Smooth muscle cell (in vitro differentiated cells): Measurements from ENCODE around the gene TMEM158. TPM values are rescaled to one million over a fixed set of nuclear protein-coding genes. Genes with fewer than 3 reads are reported as not detected.

Experiments
- DNase-seq: peaks from one replicate; lab custom pipeline; 2025; ENCODE audit not compliant: unreplicated experiment; lab: John Stamatoyannopoulos, UW
- H2AFZ ChIP-seq: fragments of 200-600 bp; sonication (generic); 2 replicates; pipeline ENCODE4 v1.6.0; 2016; ENCODE audit warnings: antibody characterized with exemption, low read depth, mild to moderate bottlenecking
- H3F3A ChIP-seq: fragments of 200-600 bp; sonication (generic); 2 replicates; pipeline ENCODE4 v1.6.0; 2017; ENCODE audit warnings: antibody characterized with exemption, low read depth
- H3K27ac ChIP-seq: fragments of 200-600 bp; sonication (generic); 2 replicates; pipeline ENCODE4 v1.5.1; 2016; ENCODE audit warnings: low read depth, mild to moderate bottlenecking
- H3K27me3 ChIP-seq: fragments of 200-600 bp; sonication (generic); 2 replicates; pipeline ENCODE4 v1.6.1; 2016; ENCODE audit warnings: low read depth, mild to moderate bottlenecking
- H3K36me3 ChIP-seq: fragments of 200-600 bp; sonication (generic); 2 replicates; pipeline ENCODE4 v1.5.1; 2016; ENCODE audit warnings: low read depth
- H3K4me1 ChIP-seq: fragments of 200-600 bp; sonication (generic); 2 replicates; pipeline ENCODE4 v1.5.1; 2016; ENCODE audit warnings: low read depth
- H3K4me2 ChIP-seq: fragments of 200-600 bp; sonication (generic); 2 replicates; pipeline ENCODE4 v1.6.0; 2016; ENCODE audit warnings: mild to moderate bottlenecking
- H3K4me3 ChIP-seq: fragments of 200-600 bp; sonication (generic); 2 replicates; pipeline ENCODE4 v1.5.1; 2016; ENCODE audit warnings: mild to moderate bottlenecking
- H3K79me2 ChIP-seq: fragments of 200-600 bp; sonication (generic); 2 replicates; pipeline ENCODE4 v1.6.0; 2016; ENCODE audit warnings: low read depth, mild to moderate bottlenecking
- H3K9ac ChIP-seq: fragments of 200-600 bp; sonication (generic); 2 replicates; pipeline ENCODE4 v1.6.0; 2016; ENCODE audit warnings: low read depth
- H3K9me3 ChIP-seq: fragments of 200-600 bp; sonication (generic); replicated peaks from 2 replicates; pipeline ENCODE4 v1.5.1; 2016; ENCODE audit warnings: low read depth
- H4K20me1 ChIP-seq: fragments of 200-600 bp; sonication (generic); 2 replicates; pipeline ENCODE4 v1.6.0; 2016; ENCODE audit warnings: low read depth
- WGBS: methylation state at CpG from one replicate; pipeline ENCODE4 v1.1.7; 2016; ENCODE audit warnings: low lambda C conversion rate; 5-methylcytosine and 5-hydroxymethylcytosine counted together
- polyA plus RNA-seq: library from polyadenylated mRNA; unstranded; fragments of >200 nt; fragmentation: Nextera tagmentation; extraction: Ambion mirVana; gene quantifications from 2 replicates; pipeline ENCODE4 v1.2.1, GENCODE V29; 2016
- total RNA-seq: library from RNA; depleted of rRNA; stranded (reverse); fragments of >200 nt; gene quantifications from 2 replicates; pipeline ENCODE4 v1.2.3, GENCODE V29; 2014
- TF ChIP-seq, protein P1 (sequence below): fragments of 200-600 bp; sonication (generic); IDR thresholded peaks from 2 replicates; pipeline ENCODE4 v1.5.1; 2017; ENCODE audit warnings: borderline replicate concordance, mild to moderate bottlenecking, antibody characterized with exemption; ENCODE audit not compliant: insufficient read depth, poor library complexity, severe bottlenecking

Gene TMEM158
- total and polyA plus RNA-seq, 2 experiments from 2014 or later = 16.8 to 70.9 TPM

DNA sequence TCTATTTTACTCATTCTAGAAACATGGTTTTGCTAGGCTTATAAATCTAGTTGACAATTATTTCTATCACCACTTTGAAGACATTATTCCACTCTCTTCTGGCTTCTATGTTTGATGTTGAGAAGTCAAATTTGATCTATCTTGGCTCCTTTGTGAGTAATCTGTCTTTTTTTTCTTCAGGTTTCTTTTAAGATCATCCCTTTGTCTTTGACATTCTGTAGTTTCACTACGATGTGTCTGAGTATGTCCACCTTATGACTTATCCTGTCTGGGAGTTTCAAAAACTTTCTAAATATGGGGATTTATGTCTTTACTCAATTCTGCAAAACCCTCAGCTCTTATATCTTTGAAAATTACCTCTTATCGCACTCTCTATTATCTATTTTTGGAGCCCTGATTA, 41.0 kb upstream of the TMEM158 start:
- H3K79me2 ChIP-seq = no peaks in the 10 kb centered on the region
- H3K9me3 ChIP-seq = no peaks in the 10 kb centered on the region
- no peak overlapping the region for H3K9ac ChIP-seq
- H3K27ac ChIP-seq = no peak overlapping the region
- H3K4me1 ChIP-seq = no peaks in the 10 kb centered on the region
- H4K20me1 ChIP-seq = no peaks in the 10 kb centered on the region
- WGBS = 87% methylated on average over 2 of the region's 2 CpGs
- no peaks in the 10 kb centered on the region for H3K27me3 ChIP-seq
- no peak overlapping the region for H2AFZ ChIP-seq
- TF ChIP-seq, protein P1, sequence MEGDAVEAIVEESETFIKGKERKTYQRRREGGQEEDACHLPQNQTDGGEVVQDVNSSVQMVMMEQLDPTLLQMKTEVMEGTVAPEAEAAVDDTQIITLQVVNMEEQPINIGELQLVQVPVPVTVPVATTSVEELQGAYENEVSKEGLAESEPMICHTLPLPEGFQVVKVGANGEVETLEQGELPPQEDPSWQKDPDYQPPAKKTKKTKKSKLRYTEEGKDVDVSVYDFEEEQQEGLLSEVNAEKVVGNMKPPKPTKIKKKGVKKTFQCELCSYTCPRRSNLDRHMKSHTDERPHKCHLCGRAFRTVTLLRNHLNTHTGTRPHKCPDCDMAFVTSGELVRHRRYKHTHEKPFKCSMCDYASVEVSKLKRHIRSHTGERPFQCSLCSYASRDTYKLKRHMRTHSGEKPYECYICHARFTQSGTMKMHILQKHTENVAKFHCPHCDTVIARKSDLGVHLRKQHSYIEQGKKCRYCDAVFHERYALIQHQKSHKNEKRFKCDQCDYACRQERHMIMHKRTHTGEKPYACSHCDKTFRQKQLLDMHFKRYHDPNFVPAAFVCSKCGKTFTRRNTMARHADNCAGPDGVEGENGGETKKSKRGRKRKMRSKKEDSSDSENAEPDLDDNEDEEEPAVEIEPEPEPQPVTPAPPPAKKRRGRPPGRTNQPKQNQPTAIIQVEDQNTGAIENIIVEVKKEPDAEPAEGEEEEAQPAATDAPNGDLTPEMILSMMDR = no peak
- no peaks in the 10 kb centered on the region for H3K36me3 ChIP-seq
- DNase-seq = no peak
- no peaks in the 10 kb centered on the region for H3F3A ChIP-seq
- no peak overlapping the region for H3K4me2 ChIP-seq
- no peak overlapping the region for H3K4me3 ChIP-seq

DNA sequence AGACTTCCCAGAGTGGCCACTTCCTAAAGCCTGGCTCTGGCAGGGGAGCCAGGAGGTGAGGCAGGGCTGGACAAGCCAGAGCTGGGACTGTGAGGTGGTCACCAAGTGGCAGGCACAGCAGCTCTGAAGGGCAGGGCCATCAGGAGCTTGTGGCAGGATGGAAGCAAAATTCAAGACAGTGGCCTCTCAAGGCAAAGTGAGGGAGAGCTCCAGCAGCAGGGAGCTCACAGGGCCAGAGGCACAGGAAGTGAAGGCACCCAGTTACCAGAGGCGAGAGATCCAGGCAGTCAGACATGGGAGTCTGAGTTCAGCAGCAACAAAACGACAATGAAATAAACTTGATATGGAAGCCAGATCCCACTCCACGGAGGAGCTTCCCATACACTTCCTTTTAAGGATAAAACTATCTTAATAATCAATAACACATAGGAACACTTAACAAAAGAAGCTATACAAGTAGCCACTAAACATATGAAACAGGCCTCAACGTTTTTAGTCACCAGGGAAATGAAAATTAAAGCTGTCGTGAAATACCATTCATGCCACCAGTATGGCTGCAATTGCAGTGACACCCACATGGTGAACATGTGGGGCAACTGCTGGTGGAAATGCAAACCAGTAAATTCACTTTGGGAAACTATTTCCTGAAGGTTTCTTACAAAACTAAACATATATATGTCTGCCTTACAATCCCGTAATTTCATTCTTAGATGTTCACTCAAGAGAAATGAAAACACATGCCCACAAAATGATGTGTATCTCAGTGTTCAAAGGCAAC, 35.4 kb upstream of the TMEM158 start:
- peak overlapping the region; percentile 29 for H2AFZ ChIP-seq
- H3K36me3 ChIP-seq = no peaks in the 10 kb centered on the region
- DNase-seq = no peak
- no peaks in the 10 kb centered on the region for H4K20me1 ChIP-seq
- no peaks in the 10 kb centered on the region for H3K79me2 ChIP-seq
- no peaks in the 10 kb centered on the region for H3F3A ChIP-seq
- no peak overlapping the region for H3K4me3 ChIP-seq
- no peak overlapping the region for H3K27ac ChIP-seq
- 69% methylated on average over 6 of the region's 6 CpGs for WGBS
- TF ChIP-seq, protein P1 = no peak
- H3K27me3 ChIP-seq = no peaks in the 10 kb centered on the region
- H3K9ac ChIP-seq = no peak overlapping the region
- H3K9me3 ChIP-seq = no peaks in the 10 kb centered on the region
- no peaks in the 10 kb centered on the region for H3K4me1 ChIP-seq
- H3K4me2 ChIP-seq = no peak overlapping the region

DNA sequence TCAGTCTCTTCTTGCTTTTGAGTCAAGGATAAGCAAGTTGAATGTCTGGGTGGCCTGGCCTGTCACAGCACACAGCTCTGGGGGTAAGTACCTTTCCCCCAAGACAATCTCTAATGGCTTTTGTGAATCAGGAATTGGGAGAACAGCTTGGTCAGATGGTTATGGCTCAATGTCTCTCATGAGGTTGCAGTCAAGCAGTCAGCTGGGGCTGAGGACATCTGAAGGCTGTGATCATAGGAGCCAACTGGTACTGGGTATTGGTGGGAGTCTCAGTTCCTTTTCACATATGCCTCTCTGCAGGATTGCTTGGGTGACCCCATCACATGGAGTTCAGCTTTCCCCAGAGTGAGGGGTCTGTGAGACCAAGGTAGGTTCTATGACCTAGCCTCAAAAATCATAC, 33.0 kb upstream of the TMEM158 start:
- H2AFZ ChIP-seq = no peak overlapping the region
- no peak overlapping the region for H3K27ac ChIP-seq
- H3F3A ChIP-seq = no peaks in the 10 kb centered on the region
- H3K9ac ChIP-seq = no peak overlapping the region
- no peaks in the 10 kb centered on the region for H3K79me2 ChIP-seq
- H3K4me3 ChIP-seq = no peak overlapping the region
- H3K9me3 ChIP-seq = no peaks in the 10 kb centered on the region
- no peak overlapping the region for H3K4me2 ChIP-seq
- no peaks in the 10 kb centered on the region for H3K36me3 ChIP-seq
- TF ChIP-seq, protein P1 = no peak
- no peaks in the 10 kb centered on the region for H3K4me1 ChIP-seq
- no peaks in the 10 kb centered on the region for H3K27me3 ChIP-seq
- no peak for DNase-seq
- H4K20me1 ChIP-seq = no peaks in the 10 kb centered on the region

DNA sequence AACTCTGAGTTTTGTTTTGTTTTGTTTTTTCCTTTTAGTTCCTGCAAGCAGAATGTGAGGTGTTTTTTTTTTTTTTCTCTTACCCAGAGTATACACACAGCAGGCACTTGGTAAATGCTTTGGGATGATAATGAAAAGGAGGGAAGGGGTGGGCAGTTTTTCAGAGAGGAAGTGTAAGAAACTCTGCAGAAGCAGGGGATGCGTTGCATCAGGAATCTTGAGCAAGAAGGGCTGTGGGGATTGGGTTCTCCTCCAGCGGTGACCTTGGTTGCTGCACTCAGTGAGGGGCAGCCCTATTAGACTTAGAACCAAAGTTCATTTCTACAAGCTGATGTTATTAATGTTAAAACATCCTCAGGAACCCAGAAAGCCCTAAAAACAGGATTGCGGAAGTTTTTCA, 32.2 kb upstream of the TMEM158 start:
- Histone ChIP-seq H3K9me3 (no peaks in the 10 kb centered on the region), H3K4me3 (no peak overlapping the region), H3K4me1 (no peaks in the 10 kb centered on the region), H3K27me3 (no peaks in the 10 kb centered on the region), H4K20me1 (no peaks in the 10 kb centered on the region), H3K79me2 (no peaks in the 10 kb centered on the region), H2AFZ (no peak overlapping the region), H3K27ac (no peak overlapping the region), H3F3A (no peaks in the 10 kb centered on the region), H3K9ac (no peak overlapping the region), H3K36me3 (no peaks in the 10 kb centered on the region), H3K4me2 (no peak overlapping the region)
- WGBS = 61% methylated on average over 3 of the region's 3 CpGs
- TF ChIP-seq, protein P1 = no peak
- no peak for DNase-seq
